ENCODE results near the gene KREMEN2.

- TF ChIP-seq CTCF (conservative IDR thresholded peaks at IDR 0.05; ENCODE audit: low read length) (no peak), EZH2phosphoT487 (IDR thresholded peaks at IDR 0.05; ENCODE audit: borderline replicate concordance) (no peak)
Measured at GRCh38 chr16:2946649-2947048, 17.4 kb upstream of the KREMEN2 start.
